ENCODE results near the gene CARD9.

CARD9 gene

DNA sequence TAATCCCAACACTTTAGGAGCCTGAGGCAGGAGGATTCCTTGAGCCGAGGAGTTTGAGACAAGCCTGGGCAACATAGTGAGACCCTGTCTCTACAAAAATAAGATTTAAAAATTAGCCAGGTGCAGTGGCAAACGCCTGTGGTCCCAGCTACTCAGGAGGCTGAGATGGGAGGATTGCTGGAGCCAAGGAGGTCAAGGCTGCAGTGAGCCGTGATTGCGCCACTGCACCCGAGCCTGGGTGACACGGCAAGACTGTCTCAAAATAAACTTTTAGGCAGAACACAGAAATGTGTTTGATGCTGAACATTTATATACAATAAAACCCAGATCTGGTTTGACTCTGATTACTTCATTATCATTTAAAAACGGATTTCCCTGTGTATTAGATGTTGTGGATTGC is 32.0 kb upstream of the CARD9 start:
- TF ChIP-seq SUZ12 (IDR thresholded peaks at IDR 0.05) (no peak), FOXA1 (IDR thresholded peaks at IDR 0.05) (no peak), LEF1 (IDR thresholded peaks at IDR 0.05; ENCODE audit: borderline replicate concordance) (no peak), NFRKB (IDR thresholded peaks at IDR 0.05) (no peak), HDGF (IDR thresholded peaks at IDR 0.05; ENCODE audit: borderline replicate concordance) (no peak), FOXK2 (IDR thresholded peaks at IDR 0.05) (no peak), L3MBTL2 (conservative IDR thresholded peaks at IDR 0.05) (no peak), CTBP1 (IDR thresholded peaks at IDR 0.05; ENCODE audit: borderline replicate concordance) (no peak), SP1 (IDR thresholded peaks at IDR 0.05) (no peak), FOXM1 (IDR thresholded peaks at IDR 0.05; ENCODE audit: borderline replicate concordance) (no peak), TARDBP (IDR thresholded peaks at IDR 0.05) (no peak), ZNF384 (IDR thresholded peaks at IDR 0.05) (no peak), BHLHE40 (IDR thresholded peaks at IDR 0.05; ENCODE audit: borderline replicate concordance) (no peak), ARNT (IDR thresholded peaks at IDR 0.05) (no peak), ELF4 (IDR thresholded peaks at IDR 0.05) (no peak)
- TF ChIP-seq, protein P1, sequence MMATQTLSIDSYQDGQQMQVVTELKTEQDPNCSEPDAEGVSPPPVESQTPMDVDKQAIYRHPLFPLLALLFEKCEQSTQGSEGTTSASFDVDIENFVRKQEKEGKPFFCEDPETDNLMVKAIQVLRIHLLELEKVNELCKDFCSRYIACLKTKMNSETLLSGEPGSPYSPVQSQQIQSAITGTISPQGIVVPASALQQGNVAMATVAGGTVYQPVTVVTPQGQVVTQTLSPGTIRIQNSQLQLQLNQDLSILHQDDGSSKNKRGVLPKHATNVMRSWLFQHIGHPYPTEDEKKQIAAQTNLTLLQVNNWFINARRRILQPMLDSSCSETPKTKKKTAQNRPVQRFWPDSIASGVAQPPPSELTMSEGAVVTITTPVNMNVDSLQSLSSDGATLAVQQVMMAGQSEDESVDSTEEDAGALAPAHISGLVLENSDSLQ (IDR thresholded peaks at IDR 0.05): no peak

DNA sequence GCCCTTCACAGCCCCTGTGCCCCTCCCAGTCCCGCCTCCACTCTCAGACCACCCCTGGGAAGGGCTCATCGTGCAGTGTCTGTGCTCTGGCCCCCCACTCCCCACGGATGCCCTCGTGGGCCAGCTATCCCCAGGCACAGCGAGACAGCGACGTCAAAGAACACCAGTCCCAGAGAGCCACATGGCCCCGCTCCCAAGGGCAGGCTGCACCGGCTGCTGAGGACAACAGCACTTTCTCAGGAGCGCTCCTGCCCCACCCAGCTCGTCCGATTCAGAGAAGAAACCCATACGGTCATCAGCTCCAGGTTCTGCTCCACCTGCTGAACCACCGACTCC is 31.3 kb upstream of the CARD9 start:
- TF ChIP-seq SP1 (IDR thresholded peaks at IDR 0.05): no peak
- TF ChIP-seq CTBP1 (IDR thresholded peaks at IDR 0.05; ENCODE audit: borderline replicate concordance): no peak
- no peak for TF ChIP-seq SUZ12 (IDR thresholded peaks at IDR 0.05)
- no peak for TF ChIP-seq NFRKB (IDR thresholded peaks at IDR 0.05)
- no peak for TF ChIP-seq HDGF (IDR thresholded peaks at IDR 0.05; ENCODE audit: borderline replicate concordance)
- TF ChIP-seq FOXA1 (IDR thresholded peaks at IDR 0.05): no peak
- ChIA-PET CTCF (no interaction called here), POLR2A (no interaction called here)
- DNase-seq (ENCODE audit: extremely low spot score): no peak

More for the DNA sequence above, 32.0 kb upstream of the CARD9 start:
- ChIA-PET CTCF (no interaction called here), POLR2A (no interaction called here)
- no peak for DNase-seq (ENCODE audit: extremely low spot score)

DNA sequence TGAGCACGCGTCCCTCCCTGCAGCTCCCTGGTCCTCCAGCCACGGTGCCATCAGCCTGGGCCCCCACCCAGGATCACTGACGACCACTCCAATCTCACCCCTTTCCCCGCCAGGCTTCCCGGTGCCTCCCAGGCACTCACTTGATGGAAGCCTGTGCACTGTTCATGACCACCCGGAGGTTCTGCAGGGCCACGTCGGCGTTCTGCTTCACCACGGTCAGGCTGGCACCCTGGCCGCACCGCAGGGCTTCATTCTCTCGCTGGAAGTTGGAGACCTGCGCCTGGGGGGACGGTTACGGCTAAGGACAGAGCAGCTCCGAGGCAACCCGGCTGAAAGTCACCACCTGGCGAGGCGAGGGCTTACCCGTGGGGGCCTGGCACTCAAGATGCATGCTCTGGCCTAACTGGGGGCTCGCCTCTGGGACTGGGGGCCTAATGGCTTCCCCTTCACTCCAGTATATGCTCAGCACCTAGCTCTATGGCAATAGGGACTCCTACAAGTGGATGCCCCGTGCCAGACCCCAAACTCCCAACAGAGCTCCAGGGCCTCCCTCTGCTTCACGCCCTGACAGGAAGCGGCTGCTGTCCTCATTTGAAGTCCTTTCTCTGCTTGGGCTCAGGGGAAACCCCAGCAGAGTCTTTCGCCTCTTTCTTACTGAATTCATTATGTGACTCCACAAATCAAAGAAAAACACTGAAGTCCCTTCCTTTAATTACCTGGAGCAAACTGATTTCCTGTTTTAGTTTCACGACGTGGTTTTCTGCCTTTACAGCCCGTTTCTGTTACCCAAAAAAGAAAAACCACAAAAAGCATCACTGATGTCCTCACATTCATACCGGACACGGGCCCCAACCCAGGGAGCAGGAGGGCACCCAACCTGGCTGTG is 30.7 kb upstream of the CARD9 start:
- DNase-seq (ENCODE audit: extremely low spot score): no peak
- ChIA-PET CTCF (no interaction called here), POLR2A (no interaction called here)
- TF ChIP-seq NFRKB (IDR thresholded peaks at IDR 0.05) (no peak), TARDBP (IDR thresholded peaks at IDR 0.05) (no peak), ELF4 (IDR thresholded peaks at IDR 0.05) (no peak), SUZ12 (IDR thresholded peaks at IDR 0.05) (no peak), ZNF384 (IDR thresholded peaks at IDR 0.05) (no peak), FOXM1 (IDR thresholded peaks at IDR 0.05; ENCODE audit: borderline replicate concordance) (no peak), FOXA1 (IDR thresholded peaks at IDR 0.05) (no peak), ARNT (IDR thresholded peaks at IDR 0.05) (no peak), LEF1 (IDR thresholded peaks at IDR 0.05; ENCODE audit: borderline replicate concordance) (no peak), L3MBTL2 (conservative IDR thresholded peaks at IDR 0.05) (no peak), SP1 (IDR thresholded peaks at IDR 0.05) (no peak), CTBP1 (IDR thresholded peaks at IDR 0.05; ENCODE audit: borderline replicate concordance) (no peak), FOXK2 (IDR thresholded peaks at IDR 0.05) (no peak)
- TF ChIP-seq, protein P1 (IDR thresholded peaks at IDR 0.05): no peak

DNA sequence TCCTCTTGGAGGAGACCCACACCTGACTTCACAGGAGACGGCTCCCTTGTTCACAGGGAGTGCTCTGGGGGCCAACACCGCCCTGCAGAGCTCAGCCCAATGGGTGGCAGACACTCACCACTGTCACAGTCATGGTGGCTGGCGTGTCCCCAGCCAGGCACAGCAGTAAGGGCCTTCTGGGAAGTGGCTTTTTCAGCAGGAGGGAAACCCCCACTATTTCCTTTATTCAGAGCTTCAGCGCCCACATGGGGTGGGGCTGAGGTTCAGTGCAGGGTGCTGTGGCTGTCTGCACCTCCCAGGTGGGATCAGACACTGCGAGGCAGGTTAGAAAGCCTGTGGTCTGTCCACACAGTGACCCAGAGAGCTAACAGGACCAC is 30.1 kb upstream of the CARD9 start:
- ChIA-PET POLR2A (no interaction called here), CTCF (no interaction called here)
- no peak for DNase-seq (ENCODE audit: extremely low spot score)
- no peak for TF ChIP-seq TARDBP (IDR thresholded peaks at IDR 0.05)
- no peak for TF ChIP-seq CTBP1 (IDR thresholded peaks at IDR 0.05; ENCODE audit: borderline replicate concordance)
- no peak for TF ChIP-seq HDGF (IDR thresholded peaks at IDR 0.05; ENCODE audit: borderline replicate concordance)
- no peak for TF ChIP-seq SP1 (IDR thresholded peaks at IDR 0.05)
- no peak for TF ChIP-seq NFRKB (IDR thresholded peaks at IDR 0.05)
- TF ChIP-seq, protein P1 (IDR thresholded peaks at IDR 0.05): no peak
- no peak for TF ChIP-seq FOXA1 (IDR thresholded peaks at IDR 0.05)
- no peak for TF ChIP-seq ZNF384 (IDR thresholded peaks at IDR 0.05)
- TF ChIP-seq FOXK2 (IDR thresholded peaks at IDR 0.05): no peak
- no peak for TF ChIP-seq FOXM1 (IDR thresholded peaks at IDR 0.05; ENCODE audit: borderline replicate concordance)
- TF ChIP-seq BHLHE40 (IDR thresholded peaks at IDR 0.05; ENCODE audit: borderline replicate concordance): no peak
- TF ChIP-seq LEF1 (IDR thresholded peaks at IDR 0.05; ENCODE audit: borderline replicate concordance): no peak
- no peak for TF ChIP-seq ARNT (IDR thresholded peaks at IDR 0.05)
- TF ChIP-seq ELF4 (IDR thresholded peaks at IDR 0.05): no peak
- no peak for TF ChIP-seq SUZ12 (IDR thresholded peaks at IDR 0.05)
- TF ChIP-seq L3MBTL2 (conservative IDR thresholded peaks at IDR 0.05): no peak

DNA sequence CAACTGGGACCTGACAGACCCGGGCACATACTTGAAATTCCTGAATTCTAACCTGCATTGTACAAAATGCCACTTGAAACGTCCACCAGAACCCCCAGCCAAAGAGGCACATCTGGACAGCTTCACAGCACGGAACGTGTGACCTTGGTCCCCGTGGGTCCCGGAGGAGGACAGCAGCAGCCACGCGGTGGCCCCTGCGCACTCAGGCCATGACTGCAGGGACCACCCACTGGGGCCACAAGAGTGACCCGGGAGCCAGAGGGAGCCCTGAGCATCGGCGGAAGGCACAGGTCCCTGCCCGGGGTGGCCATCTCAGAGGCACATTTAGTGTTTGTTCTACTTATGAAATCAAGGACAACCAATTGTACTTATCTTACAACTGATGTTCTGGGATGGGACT is 28.6 kb upstream of the CARD9 start:
- no peak for DNase-seq (ENCODE audit: extremely low spot score)
- CTCF ChIA-PET: interaction anchor here (0.7 kb wide), 1 partner anchor 13 kb away, joined by 4 read pairs; no protein-coding TSS in a partner anchor
- no peak for TF ChIP-seq SP1 (IDR thresholded peaks at IDR 0.05)
- no peak for TF ChIP-seq ELF4 (IDR thresholded peaks at IDR 0.05)
- TF ChIP-seq, protein P1 (IDR thresholded peaks at IDR 0.05): no peak
- no peak for TF ChIP-seq FOXA1 (IDR thresholded peaks at IDR 0.05)
- no peak for TF ChIP-seq HDGF (IDR thresholded peaks at IDR 0.05; ENCODE audit: borderline replicate concordance)
- TF ChIP-seq ARNT (IDR thresholded peaks at IDR 0.05): no peak
- TF ChIP-seq FOXM1 (IDR thresholded peaks at IDR 0.05; ENCODE audit: borderline replicate concordance): no peak
- TF ChIP-seq CTBP1 (IDR thresholded peaks at IDR 0.05; ENCODE audit: borderline replicate concordance): no peak
- TF ChIP-seq NFRKB (IDR thresholded peaks at IDR 0.05): no peak
- TF ChIP-seq BHLHE40 (IDR thresholded peaks at IDR 0.05; ENCODE audit: borderline replicate concordance): no peak
- TF ChIP-seq TARDBP (IDR thresholded peaks at IDR 0.05): no peak
- no peak for TF ChIP-seq ZNF384 (IDR thresholded peaks at IDR 0.05)
- TF ChIP-seq FOXK2 (IDR thresholded peaks at IDR 0.05): no peak
- no peak for TF ChIP-seq SUZ12 (IDR thresholded peaks at IDR 0.05)
- no peak for TF ChIP-seq L3MBTL2 (conservative IDR thresholded peaks at IDR 0.05)
- POLR2A ChIA-PET: interaction anchor here (0.6 to 1.8 kb wide), 3 partner anchors 8 to 39 kb away, joined by 3 to 10 read pairs (median 5); partner anchors contain the start of genes ENTR1 and PMPCA

Measured in HEK293T (cell line).